ENCODE measurements around the gene VGLL4. TPM values are rescaled to one million over a fixed set of nuclear protein-coding genes. Genes with fewer than 3 reads are reported as not detected.
A peak's percentile ranks its signal among the peaks of the same experiment; 100 is the strongest.

VGLL4 gene
- total RNA-seq, 1 experiment from 2014 or later: 42.1 TPM

DNA sequence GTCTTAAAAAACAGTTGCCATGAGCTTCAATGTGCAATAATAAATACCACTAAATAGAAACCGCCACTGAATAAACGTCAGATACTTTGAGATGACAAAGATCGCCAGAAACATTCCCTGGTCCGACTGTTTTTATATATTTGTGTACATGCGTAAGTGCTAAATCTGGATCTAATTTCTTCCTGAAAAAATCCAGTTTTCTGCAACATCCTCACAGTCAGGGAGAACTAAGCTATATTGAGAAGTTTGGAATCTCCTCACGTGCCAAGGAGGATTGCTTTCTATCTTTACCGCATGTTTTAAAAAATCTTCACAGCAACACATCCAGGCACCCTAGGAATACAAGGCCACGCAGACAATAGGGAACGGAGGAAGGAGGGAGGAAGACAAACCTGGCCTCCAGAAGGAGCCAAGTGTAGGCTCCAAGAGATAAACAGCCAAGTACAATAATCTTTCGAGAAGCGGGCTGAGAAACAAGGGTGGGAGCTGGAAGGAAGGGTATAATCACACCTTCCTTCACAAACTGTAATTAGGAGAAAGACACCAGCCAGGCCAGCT is 5.7 kb downstream of the VGLL4 start:
- Mint-ChIP-seq H3K4me1 (peaks cover 70 to 72% of the 10 kb centered on the region in 2 experiments), H3K27me3 (ENCODE audit: low read depth) (no peaks in the 10 kb centered on the region), H3K36me3 (ENCODE audit: insufficient read depth in 1 of 3, low read depth in 3 of 3) (no peaks in the 10 kb centered on the region; a peak in 2 of 7 replicates), H3K27ac (peak overlapping the region; percentile 70 to 87 (median 73); a peak in 6 of 7 replicates), H3K9me3 (no peaks in the 10 kb centered on the region; a peak in 1 of 5 replicates), H3K4me3 (peak overlapping the region in 1 of 2 experiments; percentile 40; a peak in 2 of 5 replicates)
- H2BK20ac ChIP-seq (ENCODE audit: low read depth, low read length, poor library complexity, severe bottlenecking): no peak overlapping the region
- H3K4me2 ChIP-seq (ENCODE audit: insufficient read depth, insufficient read length, low read length): no peak overlapping the region
- no peak overlapping the region for H4K91ac ChIP-seq (ENCODE audit: insufficient read length, low read depth, low read length)
- H3T11ph ChIP-seq (ENCODE audit: low read length): no peak overlapping the region
- no peak overlapping the region for H2BK15ac ChIP-seq (ENCODE audit: low read depth, low read length)
- H4K8ac ChIP-seq (replicated peaks; ENCODE audit: insufficient read length, low read depth, low read length): no peak overlapping the region
- H3K9ac ChIP-seq (ENCODE audit: extremely low read depth, insufficient read length, low read length): no peak overlapping the region
- TF ChIP-seq CTCF (conservative IDR thresholded peaks at IDR 0.05): no peak
- H2BK5ac ChIP-seq (ENCODE audit: insufficient read length, low read length): no peak overlapping the region
- no peaks in the 10 kb centered on the region for H3K27me3 ChIP-seq (ENCODE audit: insufficient read depth, low read length)
- WGBS (ENCODE audit: extremely low coverage, insufficient read length, low lambda C conversion rate): no CpG with 5 or more reads among the region's 11 CpGs
- H3K9me3 ChIP-seq (ENCODE audit: control insufficient read depth, low read depth, low read length): no peaks in the 10 kb centered on the region
- H3K79me1 ChIP-seq (ENCODE audit: insufficient read depth, low read depth, low read length, poor library complexity, severe bottlenecking): peaks cover 4% of the 10 kb centered on the region
- no peak overlapping the region for H4K5ac ChIP-seq (ENCODE audit: insufficient read length, low read depth, low read length)
- H4K20me1 ChIP-seq (ENCODE audit: control insufficient read depth, insufficient read depth, insufficient read length): no peaks in the 10 kb centered on the region
- H3K27ac ChIP-seq (ENCODE audit: insufficient read length, low read depth, low read length): no peak overlapping the region
- H3K4ac ChIP-seq (ENCODE audit: low read depth, low read length): no peak overlapping the region
- H3K23ac ChIP-seq (ENCODE audit: insufficient read length, low read depth, low read length): no peak overlapping the region
- no peak overlapping the region for H3K56ac ChIP-seq (ENCODE audit: insufficient read length, low read depth, low read length)
- peaks cover 41% of the 10 kb centered on the region; the same call in 1 of the 2 replicates for H3K79me2 ChIP-seq (ENCODE audit: insufficient read depth, low read length)
- no peak overlapping the region for H3K18ac ChIP-seq (ENCODE audit: insufficient read length, low read depth, low read length)
- no peak overlapping the region for H2BK120ac ChIP-seq (ENCODE audit: low read depth, low read length, poor library complexity, severe bottlenecking)
- no peak overlapping the region for H3K14ac ChIP-seq (ENCODE audit: insufficient read depth, low read length)
- H2AK5ac ChIP-seq (ENCODE audit: insufficient read length, low read length): no peak overlapping the region
- no peak for DNase-seq
- no peak overlapping the region for H2AFZ ChIP-seq (ENCODE audit: low read length)
- peaks cover 22% of the 10 kb centered on the region; the same call in 1 of the 2 replicates for H3K4me1 ChIP-seq (ENCODE audit: insufficient read depth, low read length)
- H3K23me2 ChIP-seq (ENCODE audit: insufficient read length, low read depth, low read length, poor library complexity, severe bottlenecking): peaks cover 10% of the 10 kb centered on the region
- H2BK12ac ChIP-seq (ENCODE audit: insufficient read length, low read depth, low read length): no peak overlapping the region

Measured in H9 (cell line).